Activated CD8-positive, alpha-beta T cell treated with anti-CD3 and anti-CD28 coated beads, Interleukin-2, amount 10 ng/mL, durations not matched to agents 7 days and 5 days (primary cell): ENCODE data around the gene TOR1B. TPM values are rescaled to one million over a fixed set of nuclear protein-coding genes. Genes with fewer than 3 reads are reported as not detected.

Experiments
- total RNA-seq, 2 experiments: library from RNA; stranded (reverse); gene quantifications; one replicate each; pipeline ENCODE4 v1.2.3, GENCODE V29; 2021

Gene TOR1B
- total RNA-seq, 2 experiments from 2014 or later = 22.1 to 24.4 TPM

Other genes with a start within 250 kb of the TOR1B start
- gene C9orf50, start 182.1 kb upstream of the TOR1B start, total RNA-seq = not detected
- gene NTMT1, start 177.0 kb upstream of the TOR1B start, total RNA-seq = 10 to 100 TPM; 36.2 to 39.2 TPM
- gene ASB6, start 161.0 kb upstream of the TOR1B start, total RNA-seq = 10 to 100 TPM; 25.4 to 27.7 TPM
- gene PRRX2, start 137.5 kb upstream of the TOR1B start, total RNA-seq = under 1 TPM in 1 of 2 experiments, not detected in 1; 0.21 TPM
- gene PTGES, start 50.1 kb upstream of the TOR1B start, total RNA-seq = not detected
- gene TOR1A, start 21.0 kb downstream of the TOR1B start, total RNA-seq = 10 to 100 TPM; 54.6 to 58.4 TPM
- gene C9orf78, start 32.1 kb downstream of the TOR1B start, total RNA-seq = 10 to 100 TPM; 89.7 to 91.7 TPM
- gene USP20, start 32.3 kb downstream of the TOR1B start, total RNA-seq = 10 to 100 TPM; 86.2 to 87.4 TPM
- 100 to 1,000 TPM; 173 to 176 TPM for gene FNBP1, start 240.0 kb downstream of the TOR1B start, total RNA-seq